ENCODE results near the gene RPL14.

GRCh38 chr3:40470701-40471100 is 13.6 kb downstream of the RPL14 start:
- TF ChIP-seq CTCF (IDR thresholded peaks at IDR 0.05; ENCODE audit: insufficient read depth, low read length, poor library complexity, severe bottlenecking), result no peak
- no peak for TF ChIP-seq EZH2phosphoT487 (conservative IDR thresholded peaks at IDR 0.05; ENCODE audit: low read length)
